SK-N-MC (cell line): ENCODE results near the gene THG1L.
"Not testable (repeated sequence)": the region's sequence is repeated elsewhere in the genome, so short reads cannot be mapped to it uniquely, and the experiment has no call there.

Experiments used
- DNase-seq: peaks from one replicate; pipeline ENCODE4 v3.0.0-alpha.2; 2011; ENCODE audit warnings: low read depth, low spot score
- H3K27ac ChIP-seq: fragments of 200-600 bp; sonication (generic); 2 replicates; pipeline ENCODE4 v1.5.1; 2016; ENCODE audit warnings: mixed run types
- H3K36me3 ChIP-seq: fragments of 200-600 bp; sonication (generic); 2 replicates; pipeline ENCODE4 v1.6.1; 2017; ENCODE audit warnings: antibody characterized with exemption, low read length, mixed read lengths; ENCODE audit not compliant: insufficient read depth
- H3K4me3 ChIP-seq: fragments of 200-600 bp; sonication (generic); 2 replicates; pipeline ENCODE4 v1.5.1; 2016
- H3K9ac ChIP-seq: fragments of 200-600 bp; sonication (generic); 2 replicates; pipeline ENCODE4 v1.8.0; 2017; ENCODE audit warnings: mixed run types, mixed read lengths; ENCODE audit not compliant: insufficient read length
- H3K9me3 ChIP-seq: fragments of 200-600 bp; sonication (generic); 2 replicates; pipeline ENCODE4 v1.6.1; 2017; ENCODE audit warnings: low read depth, mild to moderate bottlenecking, antibody characterized with exemption, low read length, moderate library complexity, mixed read lengths
- EZH2 ChIP-seq: fragments of 200-600 bp; sonication (generic); IDR thresholded peaks from one replicate; pipeline ENCODE4 v1.6.1; 2017; ENCODE audit warnings: antibody characterized with exemption
- FOXP2 ChIP-seq: optimal IDR thresholded peaks from 2 replicates; pipeline ENCODE3; 2011; ENCODE audit warnings: mild to moderate bottlenecking, moderate library complexity; ENCODE audit not compliant: insufficient read depth; ENCODE audit errors: extremely low read length, control extremely low read depth
- POLR2AphosphoS5 ChIP-seq: IDR thresholded peaks from 2 replicates; pipeline ENCODE4 v1.6.1; 2012; ENCODE audit warnings: mild to moderate bottlenecking, low read depth, low read length, borderline replicate concordance

THG1L gene

GRCh38 chr5:157721159-157721558 is 10.1 kb upstream of the THG1L start:
- H3K9me3 ChIP-seq, result no peaks in the 10 kb centered on the region
- no peak for DNase-seq
- H3K9ac ChIP-seq, result no peak overlapping the region
- H3K27ac ChIP-seq, result no peak overlapping the region
- TF ChIP-seq FOXP2 (no peak), EZH2 (no peak), POLR2AphosphoS5 (no peak)
- no peak overlapping the region for H3K4me3 ChIP-seq
- no peaks in the 10 kb centered on the region for H3K36me3 ChIP-seq

- not testable (repeated sequence) for H3K4me3 ChIP-seq, DNase-seq, H3K9me3 ChIP-seq, H3K27ac ChIP-seq, H3K36me3 ChIP-seq, H3K9ac ChIP-seq
These were observed 8.3 kb upstream of the THG1L start for GRCh38 chr5:157722895-157723294.

- not testable (repeated sequence) for H3K9ac ChIP-seq, H3K27ac ChIP-seq, H3K36me3 ChIP-seq, H3K9me3 ChIP-seq, H3K4me3 ChIP-seq, DNase-seq
These were observed 4.6 kb upstream of the THG1L start for GRCh38 chr5:157726607-157727006.

- H3K36me3 ChIP-seq, H3K9me3 ChIP-seq, H3K27ac ChIP-seq, H3K4me3 ChIP-seq, DNase-seq, H3K9ac ChIP-seq: not testable (repeated sequence)
These were observed 3.4 kb upstream of the THG1L start for GRCh38 chr5:157727858-157728257.

GRCh38 chr5:157729858-157730257 is 1.4 kb upstream of the THG1L start:
- no peak for DNase-seq
- Histone ChIP-seq H3K36me3 (peaks cover 16% of the 10 kb centered on the region), H3K9me3 (no peaks in the 10 kb centered on the region), H3K9ac (no peak overlapping the region), H3K4me3 (no peak overlapping the region), H3K27ac (no peak overlapping the region)
- TF ChIP-seq EZH2 (no peak), FOXP2 (no peak), POLR2AphosphoS5 (no peak)

- DNase-seq, result no peak
- H3K9me3 ChIP-seq, result no peaks in the 10 kb centered on the region
- no peak for TF ChIP-seq EZH2
- no peak for TF ChIP-seq POLR2AphosphoS5
- no peak for TF ChIP-seq FOXP2
These were observed 334 bp upstream of the THG1L start for GRCh38 chr5:157730900-157731271.

GRCh38 chr5:157732130-157732514 is 902 bp downstream of the THG1L start:
- Histone ChIP-seq H3K27ac (no peak overlapping the region), H3K4me3 (peak overlapping the region; percentile 96), H3K9ac (peak overlapping the region; percentile 87), H3K9me3 (no peaks in the 10 kb centered on the region), H3K36me3 (peaks cover 24% of the 10 kb centered on the region)
- no peak for DNase-seq
- no peak for TF ChIP-seq FOXP2
- no peak for TF ChIP-seq EZH2
- TF ChIP-seq POLR2AphosphoS5, result no peak

More at GRCh38 chr5:157730900-157731271, 334 bp upstream of the THG1L start:
- Histone ChIP-seq H3K36me3 (peaks cover 21% of the 10 kb centered on the region), H3K27ac (peak overlapping the region; percentile 85; the same call in 1 of the 2 replicates), H3K4me3 (peak overlapping the region; percentile 96), H3K9ac (peak overlapping the region; percentile 87)

- Histone ChIP-seq H3K9me3 (no peaks in the 10 kb centered on the region), H3K36me3 (peaks cover 28% of the 10 kb centered on the region), H3K9ac (no peak overlapping the region), H3K27ac (no peak overlapping the region), H3K4me3 (no peak overlapping the region)
- TF ChIP-seq FOXP2 (no peak), POLR2AphosphoS5 (no peak), EZH2 (no peak)
- DNase-seq, result no peak
These were observed 1.5 kb downstream of the THG1L start for GRCh38 chr5:157732596-157733262.

GRCh38 chr5:157734436-157734835 is 3.2 kb downstream of the THG1L start:
- Histone ChIP-seq H3K36me3 (peaks cover 42% of the 10 kb centered on the region), H3K27ac (no peak overlapping the region), H3K4me3 (no peak overlapping the region), H3K9me3 (no peaks in the 10 kb centered on the region), H3K9ac (no peak overlapping the region)
- TF ChIP-seq FOXP2 (no peak), POLR2AphosphoS5 (no peak), EZH2 (no peak)
- DNase-seq, result no peak
